GM12892 (cell line): ENCODE results near the gene SCAMP4.

ENCODE experiments used
- POLR2A ChIP-seq: IDR thresholded peaks from 2 replicates; pipeline ENCODE4 v1.6.1; 2011; ENCODE audit warnings: low read depth, low read length, control low read depth
- POLR2AphosphoS5 ChIP-seq: IDR thresholded peaks from 2 replicates; pipeline ENCODE4 v1.6.1; 2011; ENCODE audit warnings: low read depth, low read length, control low read depth

DNA sequence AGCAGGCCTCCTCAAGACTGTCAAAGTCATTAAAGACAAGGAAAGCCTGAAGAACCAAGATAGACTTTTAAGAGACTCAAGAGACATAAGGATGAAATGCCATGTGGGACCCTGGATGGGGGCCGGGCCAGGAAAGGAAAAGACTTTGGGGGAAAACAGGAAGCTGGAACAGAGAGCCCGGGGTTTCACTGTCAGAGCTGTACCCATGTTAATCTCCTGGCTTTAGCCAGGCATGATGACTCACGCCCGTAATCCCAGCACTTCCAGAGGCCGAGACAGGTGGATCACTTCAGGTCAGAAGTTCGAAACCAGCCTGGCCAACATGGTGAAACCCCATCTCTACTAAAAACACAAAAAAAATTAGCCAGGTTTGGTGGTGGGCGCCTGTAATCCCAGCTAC is 36.2 kb upstream of the SCAMP4 start:
- TF ChIP-seq POLR2A (no peak), POLR2AphosphoS5 (no peak)
